Pancreas (tissue), 10 donors: Measurements from ENCODE around the gene MED15. TPM values are rescaled to one million over a fixed set of nuclear protein-coding genes. Genes with fewer than 3 reads are reported as not detected.

Source experiments
- ATAC-seq, 4 donors: fragments of 200-7000 bp; cut with Tn5 transposase; one replicate each; pipeline versions ENCODE4 v1.8.0 to v1.9.1; 2020; ENCODE audit warnings: mild to moderate bottlenecking in 4 of 4, moderate library complexity in 4 of 4
- DNase-seq, 6 donors: peaks; one replicate each; pipeline ENCODE4 v3.0.0-alpha.2; 2020
- FAIRE-seq: peaks from 2 replicates; lab custom pipeline; 2012; peaks lifted over from hg19 to GRCh38; lab: Jason Lieb, UNC
- H3K27ac ChIP-seq, 4 donors: fragments of 200-600 bp; sonication (generic); 1 replicate in 3 of 4; 2 replicates in 1 of 4; pipeline versions ENCODE4 v1.5.0 to v1.8.0; 2020
- H3K27me3 ChIP-seq, 4 donors: fragments of 200-600 bp; one replicate each; pipeline ENCODE4 v1.8.0; 2021
- H3K36me3 ChIP-seq, 3 donors: fragments of 200-600 bp; sonication (generic) in 1 of 3; one replicate each; pipeline versions ENCODE4 v1.5.0 to v1.8.0; 2020 to 2021
- H3K4me1 ChIP-seq, 3 donors: fragments of 200-600 bp; one replicate each; pipeline ENCODE4 v1.8.0; 2021
- H3K4me3 ChIP-seq, 4 donors: fragments of 200-600 bp; sonication (generic) in 2 of 4; one replicate each; pipeline versions ENCODE4 v1.5.0 to v1.8.0; 2020 to 2021
- H3K9me3 ChIP-seq, 4 donors: fragments of 200-600 bp; one replicate each; pipeline ENCODE4 v1.8.0; 2021
- WGBS, 2 donors: extraction: QIAGEN DNeasy Blood & Tissue Kit; methylation state at CpG; one replicate each; pipeline ENCODE4 v1.1.7; 2013; 5-methylcytosine and 5-hydroxymethylcytosine counted together
- intact Hi-C, 3 donors: fragments of 100-400 bp; cut with DNase I; formaldehyde crosslinking; loops; one replicate each; pipeline versions ENCODE4 v1.11.1 to v1.14.2; 2022
- polyA plus RNA-seq, 2 donors: library from polyadenylated mRNA; stranded (reverse); fragments of 200-250 nt; gene quantifications; one replicate each; pipeline ENCODE4 v1.2.3, GENCODE V29; 2013
- total RNA-seq, 6 donors: library from RNA; stranded (reverse); fragmentation: NEBNext Ultra II Directional in 4 of 6; extraction: Animal tissue kit (Norgen Biotek cat#: 25700) in 4 of 6; gene quantifications; one replicate each; pipeline versions ENCODE4 v1.2.1 to v1.2.4, GENCODE V29; 2021 to 2023
- TF ChIP-seq, protein P1 (sequence below), 4 donors: fragments of 200-600 bp; sonication (generic) in 3 of 4; IDR thresholded peaks; one replicate each; pipeline versions ENCODE4 v1.5.0 to v1.8.0; 2021; ENCODE audit warnings: antibody characterized with exemption in 4 of 4
- donor health status: healthy with polysubstance abuse.
- donor health status: DM: no; HTN: no; CAD: no; lungs with moderate emphysema.
- donor health status: DM: no; HTN: no; CAD: no.
- donor health status: control.
- donor health status: control.
- donor health status: Bipolar disorder and iron deficiency.
- donor health status: DM: yes; HTN: yes; CAD: no.
- donor health status: DM: no; HTN: no; CAD: no.
- donor health status: DM: no; HTN: no; CAD: no.
- donor health status: DM: yes; HTN: yes; CAD: no.

Gene MED15, protein sequence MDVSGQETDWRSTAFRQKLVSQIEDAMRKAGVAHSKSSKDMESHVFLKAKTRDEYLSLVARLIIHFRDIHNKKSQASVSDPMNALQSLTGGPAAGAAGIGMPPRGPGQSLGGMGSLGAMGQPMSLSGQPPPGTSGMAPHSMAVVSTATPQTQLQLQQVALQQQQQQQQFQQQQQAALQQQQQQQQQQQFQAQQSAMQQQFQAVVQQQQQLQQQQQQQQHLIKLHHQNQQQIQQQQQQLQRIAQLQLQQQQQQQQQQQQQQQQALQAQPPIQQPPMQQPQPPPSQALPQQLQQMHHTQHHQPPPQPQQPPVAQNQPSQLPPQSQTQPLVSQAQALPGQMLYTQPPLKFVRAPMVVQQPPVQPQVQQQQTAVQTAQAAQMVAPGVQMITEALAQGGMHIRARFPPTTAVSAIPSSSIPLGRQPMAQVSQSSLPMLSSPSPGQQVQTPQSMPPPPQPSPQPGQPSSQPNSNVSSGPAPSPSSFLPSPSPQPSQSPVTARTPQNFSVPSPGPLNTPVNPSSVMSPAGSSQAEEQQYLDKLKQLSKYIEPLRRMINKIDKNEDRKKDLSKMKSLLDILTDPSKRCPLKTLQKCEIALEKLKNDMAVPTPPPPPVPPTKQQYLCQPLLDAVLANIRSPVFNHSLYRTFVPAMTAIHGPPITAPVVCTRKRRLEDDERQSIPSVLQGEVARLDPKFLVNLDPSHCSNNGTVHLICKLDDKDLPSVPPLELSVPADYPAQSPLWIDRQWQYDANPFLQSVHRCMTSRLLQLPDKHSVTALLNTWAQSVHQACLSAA
- total RNA-seq (10 to 100 TPM; 27.1 to 47.9 (median 35.4) TPM), polyA plus RNA-seq (10 to 100 TPM; 61.0 to 61.7 TPM)

DNA sequence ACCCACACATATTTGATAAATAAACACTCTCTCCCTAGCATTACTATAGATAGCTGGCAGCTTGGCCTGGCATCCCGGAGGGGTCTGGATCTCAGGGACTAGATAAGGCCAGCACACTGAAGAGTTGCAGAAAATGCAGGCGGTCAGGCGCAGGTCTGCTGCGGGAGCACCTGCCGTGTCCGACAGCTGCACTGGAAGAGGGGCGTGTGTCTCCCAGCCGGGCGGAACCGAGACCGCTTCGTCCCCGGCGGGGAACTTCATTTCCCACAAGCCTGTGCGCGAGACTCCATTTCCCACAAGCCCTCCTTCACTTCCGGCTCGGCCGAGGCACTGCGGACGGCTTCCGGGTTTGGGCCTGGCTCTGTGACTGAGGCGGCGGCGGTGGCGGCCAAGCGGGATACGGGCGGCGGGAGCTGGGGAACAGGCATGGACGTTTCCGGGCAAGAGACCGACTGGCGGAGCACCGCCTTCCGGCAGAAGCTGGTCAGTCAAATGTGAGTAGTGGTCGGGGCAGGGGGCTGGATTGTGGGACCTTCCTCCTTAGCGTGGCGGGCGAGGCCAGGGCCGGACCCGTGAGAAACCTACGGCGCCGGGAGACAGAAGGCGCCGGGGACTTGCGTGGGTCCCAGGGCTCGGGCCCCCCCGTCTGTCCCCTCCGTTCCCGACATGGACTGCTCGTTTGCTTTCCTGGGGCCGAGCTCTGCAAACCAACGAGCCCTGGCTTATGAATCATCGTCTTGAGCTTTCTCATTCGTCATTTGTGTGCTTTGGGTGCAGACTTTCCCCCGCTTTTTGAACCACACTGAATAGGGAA is at the start of gene MED15:
Gene MED15 (plus strand): TSS at position 358 of the 814 bp plus-strand sequence. CDS start 69 bp downstream, at position 427.
- Histone ChIP-seq H3K27me3 (no peaks in the 10 kb centered on the region), H3K4me3 (peak within 1 kb of the TSS; percentile 81 to 98 (median 89)), H3K27ac (peak within 1 kb of the TSS; percentile 85 to 92 (median 88)), H3K4me1 (peaks cover 0 to 26% (median 16%) of the 10 kb centered on the region in 3 donors), H3K36me3 (no peaks in the 10 kb centered on the region), H3K9me3 (no peaks in the 10 kb centered on the region)
- 0 to 1% methylated on average over 54 to 58 of the region's 58 CpGs for WGBS, 2 donors
- ATAC-seq (peak; percentile 91 to 97 (median 94)), DNase-seq (peak; percentile 86 to 95 (median 88)), FAIRE-seq (no peak)
- intact Hi-C loops: no loop called here
- TF ChIP-seq, protein P1, sequence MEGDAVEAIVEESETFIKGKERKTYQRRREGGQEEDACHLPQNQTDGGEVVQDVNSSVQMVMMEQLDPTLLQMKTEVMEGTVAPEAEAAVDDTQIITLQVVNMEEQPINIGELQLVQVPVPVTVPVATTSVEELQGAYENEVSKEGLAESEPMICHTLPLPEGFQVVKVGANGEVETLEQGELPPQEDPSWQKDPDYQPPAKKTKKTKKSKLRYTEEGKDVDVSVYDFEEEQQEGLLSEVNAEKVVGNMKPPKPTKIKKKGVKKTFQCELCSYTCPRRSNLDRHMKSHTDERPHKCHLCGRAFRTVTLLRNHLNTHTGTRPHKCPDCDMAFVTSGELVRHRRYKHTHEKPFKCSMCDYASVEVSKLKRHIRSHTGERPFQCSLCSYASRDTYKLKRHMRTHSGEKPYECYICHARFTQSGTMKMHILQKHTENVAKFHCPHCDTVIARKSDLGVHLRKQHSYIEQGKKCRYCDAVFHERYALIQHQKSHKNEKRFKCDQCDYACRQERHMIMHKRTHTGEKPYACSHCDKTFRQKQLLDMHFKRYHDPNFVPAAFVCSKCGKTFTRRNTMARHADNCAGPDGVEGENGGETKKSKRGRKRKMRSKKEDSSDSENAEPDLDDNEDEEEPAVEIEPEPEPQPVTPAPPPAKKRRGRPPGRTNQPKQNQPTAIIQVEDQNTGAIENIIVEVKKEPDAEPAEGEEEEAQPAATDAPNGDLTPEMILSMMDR (IDR thresholded peaks at IDR 0.05): no peak

DNA sequence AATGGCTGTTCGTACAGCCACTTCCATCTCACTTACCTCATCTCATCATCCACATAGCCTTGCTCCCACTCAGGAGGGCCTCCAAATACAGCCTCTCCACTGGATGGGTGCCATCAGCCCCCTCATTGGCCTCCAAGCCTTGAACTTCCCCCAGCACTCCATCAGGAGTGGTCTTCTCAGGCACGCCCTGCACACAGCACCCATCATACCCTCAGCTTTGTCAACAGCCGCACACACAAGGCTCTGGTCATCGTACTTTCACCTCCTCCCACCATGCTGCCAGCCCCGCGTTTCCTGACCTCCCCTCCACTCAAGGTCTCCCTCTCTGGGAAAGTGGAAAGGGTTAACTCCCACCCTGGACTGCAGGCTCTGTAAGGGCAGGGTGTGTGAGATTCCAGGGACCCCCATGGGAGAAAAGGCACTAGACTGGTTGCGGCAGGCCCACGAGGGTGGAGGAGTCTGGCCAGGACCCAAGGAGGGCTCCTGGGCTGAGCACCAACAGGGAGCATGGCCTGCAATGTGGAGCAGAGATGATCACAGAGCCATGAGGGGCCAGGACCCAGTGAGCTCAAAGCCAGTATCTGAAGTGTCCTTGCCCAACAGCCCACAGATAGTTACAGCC is 48.8 kb upstream of the MED15 start:
- TF ChIP-seq, protein P1 (IDR thresholded peaks at IDR 0.05): no peak
- no peak overlapping the region for H3K27ac ChIP-seq
- WGBS, 2 donors: 78 to 84% methylated on average over 8 of the region's 8 CpGs
- ATAC-seq (no peak), FAIRE-seq (no peak), DNase-seq (peak in 2 of 6 donors; percentile 30 to 36)
- H3K27me3 ChIP-seq: no peaks in the 10 kb centered on the region
- H3K4me3 ChIP-seq: no peak overlapping the region
- peaks cover 0 to 7% (median 0%) of the 10 kb centered on the region in 3 donors for H3K36me3 ChIP-seq
- no peaks in the 10 kb centered on the region for H3K9me3 ChIP-seq
- intact Hi-C loops: no loop called here
- no peaks in the 10 kb centered on the region for H3K4me1 ChIP-seq

DNA sequence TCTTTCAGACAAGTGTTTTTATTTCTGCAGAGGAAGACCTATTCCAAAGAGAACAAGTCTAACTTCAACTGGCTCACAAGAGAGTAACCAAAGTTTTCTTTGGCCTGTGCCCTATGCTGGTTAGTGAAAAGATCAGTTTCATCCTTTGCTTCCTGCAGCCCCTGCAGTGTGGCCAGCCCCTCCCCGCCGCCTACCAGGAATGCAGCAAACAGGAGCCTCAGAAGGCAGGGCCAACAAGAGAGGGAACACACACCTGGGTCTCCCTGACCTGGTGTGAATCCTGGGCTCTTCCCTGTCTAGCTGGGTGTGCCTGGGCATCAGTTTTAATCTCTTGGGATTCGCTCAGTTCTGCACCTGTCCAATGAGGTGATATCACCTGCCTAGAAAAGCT is 48.3 kb upstream of the MED15 start:
- TF ChIP-seq, protein P1 (IDR thresholded peaks at IDR 0.05): no peak
- Histone ChIP-seq H3K9me3 (no peaks in the 10 kb centered on the region), H3K36me3 (peaks cover 0 to 9% (median 0%) of the 10 kb centered on the region in 3 donors), H3K27me3 (no peaks in the 10 kb centered on the region), H3K27ac (no peak overlapping the region), H3K4me1 (no peaks in the 10 kb centered on the region), H3K4me3 (no peak overlapping the region)
- ATAC-seq (no peak), DNase-seq (no peak), FAIRE-seq (no peak)
- intact Hi-C loops: no loop called here
- WGBS, 2 donors: 94 to 97% methylated on average over 3 of the region's 3 CpGs

DNA sequence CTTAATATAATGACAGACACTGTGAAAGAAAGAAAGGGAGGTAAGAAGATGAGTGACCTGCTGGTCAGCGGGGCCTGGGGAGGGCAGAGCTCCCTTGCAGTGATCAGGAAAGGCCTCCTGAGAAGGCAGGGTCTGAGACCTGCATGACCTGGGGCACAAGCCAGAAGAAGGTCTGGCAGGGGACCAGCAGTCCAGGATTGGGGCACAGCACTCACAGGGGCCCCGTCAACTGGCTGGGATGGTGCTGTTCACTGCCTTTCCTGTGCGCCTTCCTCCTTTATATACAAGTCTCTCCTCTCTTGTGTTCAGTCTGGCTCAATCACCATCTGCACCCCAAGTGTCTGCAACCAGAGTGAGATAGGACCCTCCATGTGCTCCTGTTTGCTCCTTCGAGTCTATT is 47.5 kb upstream of the MED15 start:
- FAIRE-seq (no peak), DNase-seq (peak in 2 of 6 donors; percentile 26 to 28), ATAC-seq (no peak)
- WGBS, 2 donors: 92 to 98% methylated on average over 4 of the region's 4 CpGs
- no peak overlapping the region for H3K27ac ChIP-seq
- TF ChIP-seq, protein P1 (IDR thresholded peaks at IDR 0.05): no peak
- no peaks in the 10 kb centered on the region for H3K9me3 ChIP-seq
- no peaks in the 10 kb centered on the region for H3K4me1 ChIP-seq
- no peak overlapping the region for H3K4me3 ChIP-seq
- intact Hi-C loops: no loop called here
- no peaks in the 10 kb centered on the region for H3K27me3 ChIP-seq
- peaks cover 0 to 13% (median 0%) of the 10 kb centered on the region in 3 donors for H3K36me3 ChIP-seq
